ENCODE results near the gene STIM1.
A peak's percentile ranks its signal among the peaks of the same experiment; 100 is the strongest.

Gene STIM1

DNA sequence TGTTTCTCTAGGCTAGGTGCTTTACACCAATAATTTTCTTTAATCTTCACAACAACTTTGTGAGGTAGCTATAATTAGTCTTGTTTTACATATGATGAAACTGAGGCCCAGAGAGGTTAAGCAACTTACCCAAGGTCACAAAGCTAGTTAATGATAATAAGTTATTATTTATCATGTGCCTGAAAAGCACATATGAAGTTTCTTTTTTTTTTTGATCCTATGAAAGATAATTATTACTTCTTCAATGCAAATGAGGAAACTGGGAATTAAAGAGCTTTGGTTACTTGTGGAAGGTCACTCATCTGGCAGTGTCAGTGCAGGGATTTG is 22.8 kb downstream of the STIM1 start:
- TF ChIP-seq CTCF (IDR thresholded peaks at IDR 0.05; ENCODE audit: insufficient read depth, low read length, poor library complexity, severe bottlenecking), result no peak
- Histone ChIP-seq H3K27me3 (replicated peaks; ENCODE audit: control insufficient read depth, insufficient read depth, low read length) (no peaks in the 10 kb centered on the region), H3K36me3 (ENCODE audit: control insufficient read depth, insufficient read depth, low read length) (no peaks in the 10 kb centered on the region), H3K4me3 (replicated peaks; ENCODE audit: low read depth, low read length) (no peak overlapping the region)
- DNase-seq (ENCODE audit: extremely low read depth, insufficient read length), result no peak

DNA sequence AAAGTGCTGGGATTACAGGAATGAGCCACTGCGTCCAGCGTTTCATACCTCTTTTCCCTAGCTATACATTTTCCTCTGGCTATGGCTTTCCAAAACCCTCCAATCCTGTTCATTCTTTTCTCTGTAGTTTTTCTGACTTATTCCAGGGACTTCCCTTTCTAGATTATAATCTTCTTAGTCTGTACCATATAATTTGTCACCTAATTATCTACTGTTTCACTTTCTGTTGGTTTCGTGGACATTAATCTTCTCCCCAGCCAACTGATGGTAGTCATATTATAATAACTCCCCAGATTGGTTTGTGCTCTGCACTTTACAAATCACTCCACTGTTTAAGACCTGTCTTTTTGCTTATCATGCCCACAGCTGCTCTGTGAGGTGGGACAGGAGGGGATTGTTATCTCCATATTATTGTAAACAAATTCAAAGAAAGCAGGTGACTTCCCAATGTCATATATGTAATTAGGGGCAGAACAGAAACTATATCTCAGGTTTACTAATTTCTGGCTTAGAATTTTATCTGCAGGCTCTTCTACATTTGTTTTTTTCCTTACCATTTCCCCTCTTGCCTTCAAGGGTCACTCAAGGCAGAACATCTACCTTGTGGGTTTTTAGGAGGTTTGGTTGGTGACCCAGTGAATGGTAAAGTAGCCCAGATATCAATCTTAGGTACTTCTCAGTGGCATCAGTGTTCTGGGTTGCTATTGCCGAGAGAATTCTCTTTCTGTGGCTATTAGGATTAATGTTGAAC is 23.9 kb downstream of the STIM1 start:
- TF ChIP-seq CTCF (IDR thresholded peaks at IDR 0.05; ENCODE audit: insufficient read depth, low read length, poor library complexity, severe bottlenecking), result no peak
- peaks cover 1% of the 10 kb centered on the region; the same call in 1 of the 2 replicates for H3K36me3 ChIP-seq (ENCODE audit: control insufficient read depth, insufficient read depth, low read length)
- H3K27me3 ChIP-seq (replicated peaks; ENCODE audit: control insufficient read depth, insufficient read depth, low read length), result no peaks in the 10 kb centered on the region
- peak; percentile 65 for DNase-seq (ENCODE audit: extremely low read depth, insufficient read length)
- H3K4me3 ChIP-seq (replicated peaks; ENCODE audit: low read depth, low read length), result peak overlapping the region; percentile 22; the same call in 1 of the 2 replicates

GRCh38 chr11:3879967-3880542 is 24.6 kb downstream of the STIM1 start:
- H3K27me3 ChIP-seq (replicated peaks; ENCODE audit: control insufficient read depth, insufficient read depth, low read length), result no peaks in the 10 kb centered on the region
- no peak for DNase-seq (ENCODE audit: extremely low read depth, insufficient read length)
- H3K36me3 ChIP-seq (ENCODE audit: control insufficient read depth, insufficient read depth, low read length), result peaks cover 1% of the 10 kb centered on the region; the same call in 1 of the 2 replicates
- TF ChIP-seq CTCF (IDR thresholded peaks at IDR 0.05; ENCODE audit: insufficient read depth, low read length, poor library complexity, severe bottlenecking), result no peak
- H3K4me3 ChIP-seq (replicated peaks; ENCODE audit: low read depth, low read length), result no peak overlapping the region; the same call in 1 of the 2 replicates

DNA sequence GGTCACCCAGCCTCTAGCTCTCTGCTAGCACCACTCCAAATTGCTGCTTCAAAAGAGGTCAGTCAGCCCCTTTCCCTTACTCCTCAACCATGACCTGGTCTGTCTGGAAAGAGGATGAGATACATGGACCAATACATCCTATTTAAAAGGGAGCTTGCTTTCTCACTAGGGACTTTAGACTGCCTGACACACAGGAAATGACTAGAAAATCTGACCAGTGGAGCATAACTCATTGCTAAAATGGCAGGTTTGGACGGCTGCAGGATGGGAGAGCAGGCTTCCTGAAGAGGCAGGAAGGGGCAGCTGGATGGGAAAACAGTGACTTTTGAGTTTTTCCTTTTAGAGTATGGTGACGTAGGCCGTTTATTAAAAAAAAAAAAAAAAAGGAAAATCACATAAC is 25.3 kb downstream of the STIM1 start:
- TF ChIP-seq CTCF (IDR thresholded peaks at IDR 0.05; ENCODE audit: insufficient read depth, low read length, poor library complexity, severe bottlenecking), result no peak
- Histone ChIP-seq H3K4me3 (replicated peaks; ENCODE audit: low read depth, low read length) (no peak overlapping the region), H3K36me3 (ENCODE audit: control insufficient read depth, insufficient read depth, low read length) (peaks cover 1% of the 10 kb centered on the region; the same call in 1 of the 2 replicates), H3K27me3 (replicated peaks; ENCODE audit: control insufficient read depth, insufficient read depth, low read length) (no peaks in the 10 kb centered on the region)
- no peak for DNase-seq (ENCODE audit: extremely low read depth, insufficient read length)

GRCh38 chr11:3882655-3883054 is 27.2 kb downstream of the STIM1 start:
- no peak for TF ChIP-seq CTCF (IDR thresholded peaks at IDR 0.05; ENCODE audit: insufficient read depth, low read length, poor library complexity, severe bottlenecking)
- no peak overlapping the region for H3K4me3 ChIP-seq (replicated peaks; ENCODE audit: low read depth, low read length)

More at GRCh38 chr11:3882655-3883054, 27.2 kb downstream of the STIM1 start:
- no peak for DNase-seq (ENCODE audit: extremely low read depth, insufficient read length)
- Histone ChIP-seq H3K36me3 (ENCODE audit: control insufficient read depth, insufficient read depth, low read length) (peaks cover 1% of the 10 kb centered on the region; the same call in 1 of the 2 replicates), H3K27me3 (replicated peaks; ENCODE audit: control insufficient read depth, insufficient read depth, low read length) (no peaks in the 10 kb centered on the region)

Data from GM06990 (cell line).